ENCODE results near the gene FANCL. TPM values are rescaled to one million over a fixed set of nuclear protein-coding genes. Genes with fewer than 3 reads are reported as not detected.
"Not testable (repeated sequence)": the region's sequence is repeated elsewhere in the genome, so short reads cannot be mapped to it uniquely, and the experiment has no call there.

The FANCL gene
- total RNA-seq, 1 experiment from 2014 or later, result 34.5 TPM

DNA sequence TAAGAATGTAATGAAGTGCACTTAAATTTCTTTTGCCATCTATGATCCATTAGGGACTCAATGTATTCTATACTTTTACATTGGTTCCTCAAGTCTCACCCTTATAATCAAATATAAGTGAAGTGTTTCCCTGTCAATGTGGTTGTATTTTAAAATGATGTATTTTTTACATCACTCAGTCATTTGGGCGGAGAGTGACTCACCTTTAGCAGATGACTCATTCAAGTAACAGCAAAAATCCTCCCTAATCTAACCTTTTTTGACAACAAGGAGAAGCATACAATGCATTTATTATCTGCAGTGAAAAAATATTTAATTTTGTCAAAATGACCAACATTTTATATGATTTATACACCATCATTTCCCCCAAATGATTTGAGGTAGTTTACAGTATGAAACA lies 94.4 kb downstream of the FANCL start:
- POLR2A ChIA-PET, result no interaction called here
- BruUV-seq (replicated peaks), result no TSS peak
- no peaks in the 10 kb centered on the region for H3K9me2 ChIP-seq (ENCODE audit: insufficient read depth)
- H3K4me2 ChIP-seq (ENCODE audit: low read length), result peak overlapping the region; percentile 38
- intact Hi-C loops (cut with micrococcal nuclease), result no loop called here
- no peak overlapping the region for H2AFZ ChIP-seq (ENCODE audit: low read depth, low read length, poor library complexity, severe bottlenecking)
- H3K27me3 ChIP-seq (ENCODE audit: insufficient read depth, low read length), result no peaks in the 10 kb centered on the region
- ATAC-seq (peak; percentile 69), DNase-seq (ENCODE audit: low read depth, low spot score) (peak; percentile 19)
- H4K20me1 ChIP-seq (ENCODE audit: insufficient read depth), result no peaks in the 10 kb centered on the region
- no peaks in the 10 kb centered on the region for H3K9me3 ChIP-seq (ENCODE audit: control insufficient read depth in 1 of 2, insufficient read depth in 1 of 2, low read depth in 1 of 2, low read length in 2 of 2)
- TF ChIP-seq JUND (IDR thresholded peaks at IDR 0.05) (peak; percentile 85), TCF7L2 (IDR thresholded peaks at IDR 0.05; ENCODE audit: borderline replicate concordance, extremely low read depth, insufficient read depth, insufficient read length) (no peak), FOSL1 (IDR thresholded peaks at IDR 0.05; ENCODE audit: low read depth) (peak; percentile 92), EZH2phosphoT487 (IDR thresholded peaks at IDR 0.05; ENCODE audit: borderline replicate concordance) (no peak), POLR2AphosphoS5 (IDR thresholded peaks at IDR 0.05; ENCODE audit: low read depth, low read length) (peak; percentile 17; the same call in 1 of the 2 replicates), ZFX (IDR thresholded peaks at IDR 0.05) (no peak), EZH2 (IDR thresholded peaks at IDR 0.05) (no peak), SP1 (IDR thresholded peaks at IDR 0.05; ENCODE audit: low read depth) (peak; percentile 39), EGR1 (IDR thresholded peaks at IDR 0.05; ENCODE audit: low read depth) (no peak)
- TF ChIP-seq, protein P1, sequence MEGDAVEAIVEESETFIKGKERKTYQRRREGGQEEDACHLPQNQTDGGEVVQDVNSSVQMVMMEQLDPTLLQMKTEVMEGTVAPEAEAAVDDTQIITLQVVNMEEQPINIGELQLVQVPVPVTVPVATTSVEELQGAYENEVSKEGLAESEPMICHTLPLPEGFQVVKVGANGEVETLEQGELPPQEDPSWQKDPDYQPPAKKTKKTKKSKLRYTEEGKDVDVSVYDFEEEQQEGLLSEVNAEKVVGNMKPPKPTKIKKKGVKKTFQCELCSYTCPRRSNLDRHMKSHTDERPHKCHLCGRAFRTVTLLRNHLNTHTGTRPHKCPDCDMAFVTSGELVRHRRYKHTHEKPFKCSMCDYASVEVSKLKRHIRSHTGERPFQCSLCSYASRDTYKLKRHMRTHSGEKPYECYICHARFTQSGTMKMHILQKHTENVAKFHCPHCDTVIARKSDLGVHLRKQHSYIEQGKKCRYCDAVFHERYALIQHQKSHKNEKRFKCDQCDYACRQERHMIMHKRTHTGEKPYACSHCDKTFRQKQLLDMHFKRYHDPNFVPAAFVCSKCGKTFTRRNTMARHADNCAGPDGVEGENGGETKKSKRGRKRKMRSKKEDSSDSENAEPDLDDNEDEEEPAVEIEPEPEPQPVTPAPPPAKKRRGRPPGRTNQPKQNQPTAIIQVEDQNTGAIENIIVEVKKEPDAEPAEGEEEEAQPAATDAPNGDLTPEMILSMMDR (IDR thresholded peaks at IDR 0.05 in 2 of 3, conservative IDR thresholded peaks at IDR 0.05 in 1 of 3; ENCODE audit: borderline replicate concordance in 1 of 3, insufficient read depth in 1 of 3, low read depth in 2 of 3, low read length in 2 of 3), result no peak
- TF ChIP-seq, protein P2, sequence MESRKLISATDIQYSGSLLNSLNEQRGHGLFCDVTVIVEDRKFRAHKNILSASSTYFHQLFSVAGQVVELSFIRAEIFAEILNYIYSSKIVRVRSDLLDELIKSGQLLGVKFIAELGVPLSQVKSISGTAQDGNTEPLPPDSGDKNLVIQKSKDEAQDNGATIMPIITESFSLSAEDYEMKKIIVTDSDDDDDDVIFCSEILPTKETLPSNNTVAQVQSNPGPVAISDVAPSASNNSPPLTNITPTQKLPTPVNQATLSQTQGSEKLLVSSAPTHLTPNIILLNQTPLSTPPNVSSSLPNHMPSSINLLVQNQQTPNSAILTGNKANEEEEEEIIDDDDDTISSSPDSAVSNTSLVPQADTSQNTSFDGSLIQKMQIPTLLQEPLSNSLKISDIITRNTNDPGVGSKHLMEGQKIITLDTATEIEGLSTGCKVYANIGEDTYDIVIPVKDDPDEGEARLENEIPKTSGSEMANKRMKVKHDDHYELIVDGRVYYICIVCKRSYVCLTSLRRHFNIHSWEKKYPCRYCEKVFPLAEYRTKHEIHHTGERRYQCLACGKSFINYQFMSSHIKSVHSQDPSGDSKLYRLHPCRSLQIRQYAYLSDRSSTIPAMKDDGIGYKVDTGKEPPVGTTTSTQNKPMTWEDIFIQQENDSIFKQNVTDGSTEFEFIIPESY (IDR thresholded peaks at IDR 0.05; ENCODE audit: extremely low read depth, insufficient replicate concordance, low read length), result no peak
- TF ChIP-seq, protein P3, sequence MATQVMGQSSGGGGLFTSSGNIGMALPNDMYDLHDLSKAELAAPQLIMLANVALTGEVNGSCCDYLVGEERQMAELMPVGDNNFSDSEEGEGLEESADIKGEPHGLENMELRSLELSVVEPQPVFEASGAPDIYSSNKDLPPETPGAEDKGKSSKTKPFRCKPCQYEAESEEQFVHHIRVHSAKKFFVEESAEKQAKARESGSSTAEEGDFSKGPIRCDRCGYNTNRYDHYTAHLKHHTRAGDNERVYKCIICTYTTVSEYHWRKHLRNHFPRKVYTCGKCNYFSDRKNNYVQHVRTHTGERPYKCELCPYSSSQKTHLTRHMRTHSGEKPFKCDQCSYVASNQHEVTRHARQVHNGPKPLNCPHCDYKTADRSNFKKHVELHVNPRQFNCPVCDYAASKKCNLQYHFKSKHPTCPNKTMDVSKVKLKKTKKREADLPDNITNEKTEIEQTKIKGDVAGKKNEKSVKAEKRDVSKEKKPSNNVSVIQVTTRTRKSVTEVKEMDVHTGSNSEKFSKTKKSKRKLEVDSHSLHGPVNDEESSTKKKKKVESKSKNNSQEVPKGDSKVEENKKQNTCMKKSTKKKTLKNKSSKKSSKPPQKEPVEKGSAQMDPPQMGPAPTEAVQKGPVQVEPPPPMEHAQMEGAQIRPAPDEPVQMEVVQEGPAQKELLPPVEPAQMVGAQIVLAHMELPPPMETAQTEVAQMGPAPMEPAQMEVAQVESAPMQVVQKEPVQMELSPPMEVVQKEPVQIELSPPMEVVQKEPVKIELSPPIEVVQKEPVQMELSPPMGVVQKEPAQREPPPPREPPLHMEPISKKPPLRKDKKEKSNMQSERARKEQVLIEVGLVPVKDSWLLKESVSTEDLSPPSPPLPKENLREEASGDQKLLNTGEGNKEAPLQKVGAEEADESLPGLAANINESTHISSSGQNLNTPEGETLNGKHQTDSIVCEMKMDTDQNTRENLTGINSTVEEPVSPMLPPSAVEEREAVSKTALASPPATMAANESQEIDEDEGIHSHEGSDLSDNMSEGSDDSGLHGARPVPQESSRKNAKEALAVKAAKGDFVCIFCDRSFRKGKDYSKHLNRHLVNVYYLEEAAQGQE (IDR thresholded peaks at IDR 0.05; ENCODE audit: low read depth), result no peak
- no peak overlapping the region for H3K27ac ChIP-seq (ENCODE audit: low read depth, low read length)
- CTCF ChIA-PET, result no interaction called here
- no peak overlapping the region for H3K9ac ChIP-seq (ENCODE audit: low read length)
- peaks cover 7 to 12% of the 10 kb centered on the region in 2 experiments for H3K4me1 ChIP-seq (ENCODE audit: control insufficient read depth in 1 of 2, insufficient read depth in 2 of 2, low read length in 2 of 2)
- RAD21 ChIA-PET (ENCODE audit: low non-redundant PET in 1 of 2, low total read pairs in 2 of 2, uncharacterized antibody in 2 of 2, unreplicated experiment in 2 of 2), result no interaction called here
- no peaks in the 10 kb centered on the region for H3K79me2 ChIP-seq (ENCODE audit: insufficient read depth, low read length)
- H3K4me3 ChIP-seq (replicated peaks in 1 of 2; ENCODE audit: low read depth in 1 of 2, low read length in 2 of 2), result no peak overlapping the region
- no peaks in the 10 kb centered on the region for H3K36me3 ChIP-seq (ENCODE audit: control insufficient read depth in 1 of 2, insufficient read depth in 2 of 2, low read length in 2 of 2)

DNA sequence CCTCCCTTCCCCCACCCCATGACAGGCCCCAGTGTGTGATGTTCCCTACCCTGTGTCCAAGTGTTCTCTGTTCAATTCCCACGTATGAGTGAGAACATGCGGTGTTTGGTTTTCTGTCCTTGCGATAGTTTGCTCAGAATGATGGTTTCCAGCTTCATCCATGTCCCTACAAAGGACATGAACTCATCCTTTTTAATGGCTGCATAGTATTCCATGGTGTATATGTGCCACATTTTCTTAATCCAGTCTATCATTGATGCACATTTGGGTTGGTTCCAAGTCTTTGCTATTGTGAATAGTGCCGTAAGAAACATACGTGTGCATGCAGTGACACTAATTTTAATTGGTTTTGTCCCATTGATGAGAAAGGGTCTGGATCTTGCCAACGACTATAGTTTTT lies 95.4 kb downstream of the FANCL start:
- BruUV-seq (replicated peaks); H3K4me3 ChIP-seq (replicated peaks in 1 of 2; ENCODE audit: low read depth in 1 of 2, low read length in 2 of 2); H2AFZ ChIP-seq (ENCODE audit: low read depth, low read length, poor library complexity, severe bottlenecking); RAD21 ChIA-PET (ENCODE audit: low non-redundant PET in 1 of 2, low total read pairs in 2 of 2, uncharacterized antibody in 2 of 2, unreplicated experiment in 2 of 2); intact Hi-C loops (cut with micrococcal nuclease); H4K20me1 ChIP-seq (ENCODE audit: insufficient read depth); CTCF ChIA-PET; H3K4me2 ChIP-seq (ENCODE audit: low read length); H3K27ac ChIP-seq (ENCODE audit: low read depth, low read length); DNase-seq (ENCODE audit: low read depth, low spot score); H3K36me3 ChIP-seq (ENCODE audit: control insufficient read depth in 1 of 2, insufficient read depth in 2 of 2, low read length in 2 of 2); H3K9me3 ChIP-seq (ENCODE audit: control insufficient read depth in 1 of 2, insufficient read depth in 1 of 2, low read depth in 1 of 2, low read length in 2 of 2); POLR2A ChIA-PET; ATAC-seq; H3K27me3 ChIP-seq (ENCODE audit: insufficient read depth, low read length); H3K79me2 ChIP-seq (ENCODE audit: insufficient read depth, low read length); H3K9ac ChIP-seq (ENCODE audit: low read length); H3K9me2 ChIP-seq (ENCODE audit: insufficient read depth): not testable (repeated sequence)
- peaks cover 7 to 12% of the 10 kb centered on the region in 2 experiments for H3K4me1 ChIP-seq (ENCODE audit: control insufficient read depth in 1 of 2, insufficient read depth in 2 of 2, low read length in 2 of 2)
